CD14-positive monocyte (primary cell): Measurements from ENCODE around the gene EFCAB10. TPM values are rescaled to one million over a fixed set of nuclear protein-coding genes. Genes with fewer than 3 reads are reported as not detected.

ENCODE experiments used
- DNase-seq, 3 donors: peaks; one replicate each; pipeline ENCODE4 v3.0.0-alpha.2; 2011 to 2022
- H2AFZ ChIP-seq: 2 replicates; pipeline ENCODE4 v1.6.0; 2012; ENCODE audit warnings: mild to moderate bottlenecking, low read depth, low read length, inconsistent platforms; ENCODE audit not compliant: insufficient read depth, poor library complexity, severe bottlenecking
- H3K27ac ChIP-seq, 2 donors: 1 replicate in 1 of 2; 2 replicates in 1 of 2; pipeline ENCODE4 v1.5.1; 2012 to 2013; ENCODE audit warnings: low read length in 2 of 2, control low read depth in 1 of 2, inconsistent platforms in 1 of 2, low read depth in 1 of 2, mild to moderate bottlenecking in 1 of 2
- H3K27me3 ChIP-seq, 2 donors: one replicate each; pipeline versions ENCODE4 v1.6.0 to v1.6.1; 2011 to 2013; ENCODE audit warnings: low read length in 2 of 2; ENCODE audit not compliant: control insufficient read depth in 2 of 2, insufficient read depth in 2 of 2
- H3K36me3 ChIP-seq, 2 donors: replicated peaks in 1 of 2; 1 replicate in 1 of 2; 2 replicates in 1 of 2; pipeline versions ENCODE4 v1.5.1 to v1.6.1; 2012 to 2013; ENCODE audit warnings: low read length in 2 of 2, control low read depth in 1 of 2, inconsistent platforms in 1 of 2, mild to moderate bottlenecking in 1 of 2; ENCODE audit not compliant: insufficient read depth in 2 of 2, control insufficient read depth in 1 of 2
- H3K4me1 ChIP-seq, 2 donors: 1 replicate in 1 of 2; 2 replicates in 1 of 2; pipeline versions ENCODE4 v1.5.1 to v1.6.1; 2012 to 2013; ENCODE audit warnings: low read length in 2 of 2, control low read depth in 1 of 2, inconsistent platforms in 1 of 2, mild to moderate bottlenecking in 1 of 2, moderate library complexity in 1 of 2; ENCODE audit not compliant: insufficient read depth in 2 of 2, control insufficient read depth in 1 of 2
- H3K4me2 ChIP-seq: replicated peaks from 2 replicates; pipeline ENCODE3; 2012; ENCODE audit warnings: low read length, moderate library complexity, mild to moderate bottlenecking; ENCODE audit not compliant: poor library complexity, severe bottlenecking; ENCODE audit errors: extremely low read depth
- H3K4me3 ChIP-seq, 3 experiments: fragments of 200-600 bp in 1 of 3; sonication (generic) in 1 of 3; replicated peaks in 1 of 3; 1 replicate in 2 of 3; 2 replicates in 1 of 3; pipeline ENCODE4 v1.5.1; 2011 to 2013; ENCODE audit warnings: low read length in 3 of 3, mild to moderate bottlenecking in 3 of 3, control low read depth in 2 of 3, low read depth in 2 of 3, inconsistent platforms in 1 of 3, moderate library complexity in 1 of 3
- H3K79me2 ChIP-seq: 2 replicates; pipeline ENCODE4 v1.6.0; 2012; ENCODE audit warnings: mild to moderate bottlenecking, control low read depth, inconsistent platforms, low read length, moderate library complexity; ENCODE audit not compliant: insufficient read depth
- H3K9ac ChIP-seq: 2 replicates; pipeline ENCODE4 v1.6.0; 2017; ENCODE audit warnings: low read length, mild to moderate bottlenecking; ENCODE audit not compliant: insufficient read depth, poor library complexity, severe bottlenecking
- H3K9me3 ChIP-seq, 2 donors: replicated peaks in 1 of 2; 1 replicate in 1 of 2; 2 replicates in 1 of 2; pipeline versions ENCODE4 v1.5.1 to v1.6.1; 2012 to 2013; ENCODE audit warnings: low read length in 2 of 2, control low read depth in 1 of 2; ENCODE audit not compliant: control insufficient read depth in 1 of 2, insufficient read depth in 1 of 2
- H4K20me1 ChIP-seq: 2 replicates; pipeline ENCODE4 v1.6.0; 2012; ENCODE audit warnings: mild to moderate bottlenecking, low read length, control low read depth, moderate library complexity; ENCODE audit not compliant: insufficient read depth
- H3K27ac Mint-ChIP-seq, 7 donors: one replicate each; pipeline ENCODE4 v1.8.0; 2020; ENCODE audit warnings: mild to moderate bottlenecking in 7 of 7, mixed read lengths in 7 of 7, moderate library complexity in 6 of 7, inconsistent platforms in 2 of 7
- H3K27me3 Mint-ChIP-seq, 3 donors: one replicate each; pipeline ENCODE4 v1.8.0; 2021 to 2022; ENCODE audit warnings: low read depth in 3 of 3, mild to moderate bottlenecking in 3 of 3, mixed read lengths in 3 of 3, moderate library complexity in 3 of 3, inconsistent platforms in 1 of 3
- H3K36me3 Mint-ChIP-seq, 2 donors: one replicate each; pipeline ENCODE4 v1.8.0; 2020; ENCODE audit warnings: mixed read lengths in 2 of 2, inconsistent platforms in 1 of 2, mild to moderate bottlenecking in 1 of 2
- H3K4me1 Mint-ChIP-seq: one replicate; pipeline ENCODE4 v1.8.0; 2020; ENCODE audit warnings: mild to moderate bottlenecking, mixed read lengths
- H3K4me3 Mint-ChIP-seq, 2 donors: one replicate each; pipeline ENCODE4 v1.8.0; 2020; ENCODE audit warnings: mild to moderate bottlenecking in 2 of 2, mixed read lengths in 2 of 2, moderate library complexity in 1 of 2
- H3K9me3 Mint-ChIP-seq, 7 donors: one replicate each; pipeline ENCODE4 v1.8.0; 2020 to 2022; ENCODE audit warnings: mixed read lengths in 7 of 7, mild to moderate bottlenecking in 6 of 7, moderate library complexity in 6 of 7, inconsistent platforms in 2 of 7
- CTCF ChIP-seq: fragments of 200-600 bp; IDR thresholded peaks from one replicate; pipeline ENCODE4 v1.8.0; 2022; ENCODE audit warnings: antibody characterized with exemption, mild to moderate bottlenecking
- WGBS: methylation state at CpG from one replicate; pipeline ENCODE4 v1.1.5; 2013; ENCODE audit warnings: missing lambda C conversion rate; ENCODE audit not compliant: insufficient coverage; 5-methylcytosine and 5-hydroxymethylcytosine counted together
- intact Hi-C, 2 donors: fragments of 100-400 bp; cut with micrococcal nuclease; formaldehyde crosslinking; loops; one replicate each; pipeline versions ENCODE4 v1.15.0 to v1.15.1; 2023
- polyA plus RNA-seq, 3 donors: library from polyadenylated mRNA; depleted of rRNA in 1 of 3; unstranded in 2 of 3; stranded (reverse) in 1 of 3; fragments of 300-500 nt in 2 of 3; fragments of >200 nt in 1 of 3; fragmentation: Illumina TruSeq in 2 of 3; gene quantifications; 1 replicate in 2 of 3; 2 replicates in 1 of 3; pipeline ENCODE4 v1.2.3, GENCODE V29; 2012 to 2021

EFCAB10 gene
- polyA plus RNA-seq, 3 donors: not detected

DNA sequence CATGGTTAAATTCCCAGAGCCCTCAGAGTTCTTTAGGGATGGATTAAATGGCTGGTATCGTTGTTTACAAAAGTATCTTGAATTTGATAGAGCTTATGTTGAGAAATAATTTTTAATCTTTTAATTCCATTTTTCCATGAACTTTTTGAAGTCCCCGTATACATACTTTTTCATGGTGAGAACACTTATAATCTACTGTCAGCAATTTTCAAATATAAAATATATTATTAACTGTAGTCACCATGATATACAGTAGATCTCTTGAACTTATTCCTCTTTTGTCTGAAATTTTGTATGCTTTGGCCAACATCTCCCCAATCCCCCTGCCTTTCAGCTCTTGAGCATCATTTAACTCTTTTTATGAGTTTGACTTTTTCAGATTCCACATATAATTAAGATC, 9.4 kb downstream of the EFCAB10 start:
- no peaks in the 10 kb centered on the region for H3K79me2 ChIP-seq
- DNase-seq: no peak
- H3K9me3 Mint-ChIP-seq: peaks cover 0 to 5% (median 0%) of the 10 kb centered on the region in 7 donors
- no peak for TF ChIP-seq CTCF
- H3K9ac ChIP-seq: no peak overlapping the region
- H3K27me3 ChIP-seq: no peaks in the 10 kb centered on the region
- H3K4me3 Mint-ChIP-seq: no peak overlapping the region
- no peak overlapping the region for H3K4me3 ChIP-seq
- H3K4me1 ChIP-seq: no peaks in the 10 kb centered on the region
- intact Hi-C loops: no loop called here
- no peak overlapping the region for H3K27ac ChIP-seq
- H3K4me2 ChIP-seq: no peak overlapping the region
- WGBS: no CpG with 5 or more reads among the region's 2 CpGs
- H3K27me3 Mint-ChIP-seq: no peaks in the 10 kb centered on the region
- peaks cover 23 to 29% of the 10 kb centered on the region in 2 donors for H3K36me3 ChIP-seq
- no peak overlapping the region for H2AFZ ChIP-seq
- H3K36me3 Mint-ChIP-seq: peaks cover 24 to 32% of the 10 kb centered on the region in 2 donors
- H3K9me3 ChIP-seq: no peaks in the 10 kb centered on the region
- H4K20me1 ChIP-seq: no peaks in the 10 kb centered on the region
- H3K27ac Mint-ChIP-seq: no peak overlapping the region
- no peaks in the 10 kb centered on the region for H3K4me1 Mint-ChIP-seq

GRCh38 chr7:105567821-105568220, 13.5 kb downstream of the EFCAB10 start:
- peaks cover 60 to 68% of the 10 kb centered on the region in 2 donors for H3K36me3 ChIP-seq
- Mint-ChIP-seq H3K36me3 (peaks cover 50 to 69% of the 10 kb centered on the region in 2 donors), H3K4me3 (no peak overlapping the region), H3K27me3 (no peaks in the 10 kb centered on the region), H3K4me1 (no peaks in the 10 kb centered on the region), H3K9me3 (no peaks in the 10 kb centered on the region), H3K27ac (no peak overlapping the region)
- no peak overlapping the region for H3K4me2 ChIP-seq
- H3K79me2 ChIP-seq: no peaks in the 10 kb centered on the region
- no peak overlapping the region for H3K4me3 ChIP-seq
- 86% methylated on average over 1 of the region's 3 CpGs for WGBS
- H3K27ac ChIP-seq: no peak overlapping the region
- H3K9ac ChIP-seq: no peak overlapping the region
- H3K27me3 ChIP-seq: no peaks in the 10 kb centered on the region
- H3K9me3 ChIP-seq: no peaks in the 10 kb centered on the region
- no peak for DNase-seq
- no peak for TF ChIP-seq CTCF
- H4K20me1 ChIP-seq: no peaks in the 10 kb centered on the region
- no peak overlapping the region for H2AFZ ChIP-seq
- intact Hi-C loops: no loop called here
- no peaks in the 10 kb centered on the region for H3K4me1 ChIP-seq
